Esophagus mucosa (tissue), 1 donor: ENCODE data around the gene GNL3L. TPM values are rescaled to one million over a fixed set of nuclear protein-coding genes. Genes with fewer than 3 reads are reported as not detected.
"Not testable (repeated sequence)": the region's sequence is repeated elsewhere in the genome, so short reads cannot be mapped to it uniquely, and the experiment has no call there.

Experiments
- ATAC-seq: fragments of 200-7000 bp; cut with Tn5 transposase; one replicate; pipeline ENCODE4 v1.9.1; 2020
- total RNA-seq: library from RNA; stranded (reverse); gene quantifications from one replicate; pipeline ENCODE4 v1.2.4, GENCODE V29; 2023
- donor health status: DM: yes; HTN: yes; CAD: no.

GNL3L gene
- total RNA-seq, 1 donor from 2014 or later = 25.7 TPM

DNA sequence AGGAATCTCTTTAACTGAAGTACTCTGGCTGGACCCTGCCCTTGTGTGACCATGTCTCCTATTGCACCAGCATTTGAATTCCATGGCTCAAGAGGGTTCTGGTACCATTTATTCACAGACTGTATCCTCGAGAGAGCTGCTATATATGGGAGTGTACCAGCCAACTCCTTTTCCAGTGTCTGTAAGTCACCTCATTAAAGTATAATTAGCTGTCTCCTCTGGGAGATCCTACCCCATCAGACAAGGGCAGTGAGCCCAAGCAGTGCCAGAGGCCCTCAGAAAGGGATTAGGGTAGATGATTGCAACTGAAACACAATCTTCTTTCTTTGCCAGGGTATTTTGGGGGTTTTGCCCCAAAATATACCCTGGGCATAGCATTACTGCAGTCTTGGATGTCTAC, 31.6 kb downstream of the GNL3L start:
- ATAC-seq = no peak

DNA sequence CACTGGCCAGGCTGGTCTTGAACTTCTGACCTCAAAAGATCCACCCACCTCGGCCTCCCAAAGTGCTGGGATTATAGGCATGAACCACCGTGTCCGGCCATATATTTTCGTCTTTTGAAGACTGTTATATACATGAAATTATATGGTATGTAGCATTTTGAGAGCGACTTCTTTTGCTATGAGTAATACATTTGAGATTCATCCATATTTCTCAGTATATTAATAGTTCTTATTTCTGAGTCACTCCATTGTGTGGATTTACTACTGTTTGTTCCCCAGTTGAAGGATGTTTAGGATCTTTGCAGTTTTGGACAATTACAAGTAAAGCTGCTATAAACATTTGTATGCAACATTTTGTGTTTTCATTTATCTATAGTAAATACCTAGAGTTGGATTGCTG, 34.9 kb downstream of the GNL3L start:
- no peak for ATAC-seq

DNA sequence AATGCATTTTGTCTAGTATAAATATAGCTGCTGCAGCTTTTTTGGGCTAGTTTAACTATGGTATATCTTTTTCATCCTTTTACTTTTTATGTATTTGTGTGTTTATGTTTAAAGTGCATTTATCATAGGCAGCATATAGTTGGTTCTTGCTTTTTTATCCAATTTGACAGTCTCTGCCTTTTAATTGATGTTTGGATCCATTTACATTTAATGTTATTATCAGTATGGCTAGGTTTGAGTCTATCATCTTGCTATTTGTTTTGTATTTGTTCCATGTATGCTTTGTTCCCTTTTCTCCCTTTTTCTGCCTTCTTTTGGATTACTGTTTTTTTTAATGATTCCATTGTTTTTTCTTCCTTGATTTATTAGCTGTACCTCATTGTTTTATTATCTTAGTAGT, 40.3 kb downstream of the GNL3L start:
- ATAC-seq = no peak

DNA sequence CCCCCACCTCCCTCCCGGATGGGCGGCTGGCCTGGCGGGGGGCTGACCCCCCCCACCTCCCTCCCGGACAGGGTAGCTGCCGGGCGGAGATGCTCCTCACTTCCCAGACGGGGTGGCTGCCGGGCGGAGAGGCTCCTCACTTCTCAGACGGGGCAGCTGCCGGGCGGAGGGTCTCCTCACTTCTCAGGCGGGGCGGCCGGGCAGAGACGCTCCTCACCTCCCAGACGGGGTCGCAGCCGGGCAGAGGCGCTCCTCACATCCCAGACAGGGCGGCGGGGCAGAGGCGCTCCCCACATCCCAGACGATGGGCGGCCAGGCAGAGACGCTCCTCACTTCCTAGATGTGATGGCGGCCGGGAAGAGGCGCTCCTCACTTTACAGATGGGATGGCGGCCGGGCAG, 42.6 kb downstream of the GNL3L start:
- not testable (repeated sequence) for ATAC-seq

DNA sequence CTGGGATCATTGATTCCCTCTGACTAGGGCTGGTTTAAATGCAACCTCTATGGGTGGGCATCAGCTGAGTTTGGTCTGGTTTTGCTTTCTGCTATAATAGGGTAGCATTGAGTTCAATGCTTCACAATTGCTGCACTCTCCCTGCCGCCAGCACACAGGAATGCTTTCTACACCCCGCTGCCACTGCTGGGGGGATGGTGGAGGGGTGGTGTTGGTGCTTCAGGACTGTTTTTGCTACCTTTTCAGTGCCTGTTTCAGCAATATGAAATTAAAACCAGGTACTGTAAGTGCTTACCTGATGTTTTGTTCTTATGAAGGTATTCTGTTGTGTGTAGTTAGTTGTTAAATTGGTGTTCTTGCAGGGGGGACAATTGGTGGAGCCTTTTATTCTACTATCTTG, 67.7 kb downstream of the GNL3L start:
- ATAC-seq = no peak

DNA sequence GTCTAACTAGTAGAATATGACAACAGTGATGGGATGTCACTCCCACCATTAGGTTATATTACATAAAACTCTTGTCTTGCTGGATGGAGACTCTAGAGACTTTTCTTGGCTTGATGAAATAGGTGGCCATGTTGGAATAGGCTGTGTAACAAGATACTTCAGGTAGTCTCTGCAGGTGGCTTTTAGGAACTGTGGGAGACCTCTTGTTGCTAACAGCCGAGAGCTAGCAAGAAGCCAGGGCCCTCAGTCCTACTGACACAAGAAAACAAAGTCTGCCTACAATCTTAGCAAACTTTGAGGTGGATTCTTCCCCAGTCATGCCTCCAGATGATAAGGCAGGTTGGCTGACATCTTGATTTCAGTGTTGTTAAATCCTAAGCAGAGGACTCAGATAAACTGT, 72.5 kb downstream of the GNL3L start:
- ATAC-seq = no peak

Other genes starting within 250 kb of the GNL3L start
- 0.40 TPM for gene WNK3, start 172.2 kb upstream of the GNL3L start, total RNA-seq
- 21.5 TPM for gene TSR2, start 89.8 kb upstream of the GNL3L start, total RNA-seq
- gene FGD1, start 34.0 kb upstream of the GNL3L start, total RNA-seq = 8.2 TPM